Uterus (tissue), 4 donors: ENCODE data around the gene MACO1. TPM values are rescaled to one million over a fixed set of nuclear protein-coding genes. Genes with fewer than 3 reads are reported as not detected.

Experiments
- DNase-seq, 2 donors: peaks; one replicate each; pipeline ENCODE4 v3.0.0-alpha.2; 2019 to 2020
- H3K27ac ChIP-seq, 2 donors: fragments of 200-600 bp; sonication (generic); 1 replicate in 1 of 2; 2 replicates in 1 of 2; pipeline ENCODE4 v1.5.1; 2016 to 2018
- H3K27me3 ChIP-seq, 2 donors: fragments of 200-600 bp; sonication (generic); one replicate each; pipeline ENCODE4 v1.5.1; 2018 to 2019; ENCODE audit warnings: control low read depth in 1 of 2
- H3K36me3 ChIP-seq, 2 donors: fragments of 200-600 bp; sonication (generic); one replicate each; pipeline ENCODE4 v1.5.1; 2019; ENCODE audit warnings: control low read depth in 1 of 2
- H3K4me1 ChIP-seq, 2 donors: fragments of 200-600 bp; sonication (generic); one replicate each; pipeline ENCODE4 v1.5.1; 2018 to 2019; ENCODE audit warnings: control low read depth in 1 of 2
- H3K4me3 ChIP-seq, 2 donors: fragments of 200-600 bp; sonication (generic); 1 replicate in 1 of 2; 2 replicates in 1 of 2; pipeline ENCODE4 v1.5.1; 2018 to 2019; ENCODE audit warnings: mild to moderate bottlenecking in 1 of 2
- H3K9me3 ChIP-seq, 2 donors: fragments of 200-600 bp; sonication (generic); one replicate each; pipeline ENCODE4 v1.5.1; 2019; ENCODE audit warnings: control low read depth in 1 of 2
- CTCF ChIP-seq, 4 experiments: fragments of 200-600 bp in 2 of 4; fragments of 450-650 bp in 2 of 4; sonication (generic) in 2 of 4; IDR thresholded peaks; one replicate each; pipeline ENCODE4 v1.5.1; 2016 to 2019; ENCODE audit warnings: antibody characterized with exemption in 4 of 4, mild to moderate bottlenecking in 2 of 4, moderate library complexity in 1 of 4
- POLR2A ChIP-seq, 2 donors: fragments of 450-650 bp; IDR thresholded peaks; one replicate each; pipeline ENCODE4 v1.6.1; 2016; ENCODE audit warnings: antibody characterized with exemption in 2 of 2, mild to moderate bottlenecking in 1 of 2, moderate library complexity in 1 of 2
- intact Hi-C: fragments of 100-400 bp; cut with DNase I; formaldehyde crosslinking; loops from one replicate; pipeline ENCODE4 v1.15.1; 2023; ENCODE audit warnings: low total_unique reads
- total RNA-seq, 4 donors: library from RNA; depleted of rRNA in 3 of 4; stranded (reverse); fragments of >200 nt in 3 of 4; gene quantifications; one replicate each; pipeline versions ENCODE4 v1.1.0 to v1.2.4, GENCODE V29; 2014 to 2023
- donor health status: DM: yes; HTN: yes; CAD: no.

MACO1 gene
- total RNA-seq, 4 donors from 2014 or later, result 15.4 to 26.8 (median 20.2) TPM

GRCh38 chr1:25425098-25426085, 5.3 kb upstream of the MACO1 start:
- Histone ChIP-seq H3K4me1 (no peaks in the 10 kb centered on the region), H3K36me3 (no peaks in the 10 kb centered on the region), H3K4me3 (no peak overlapping the region), H3K27ac (no peak overlapping the region), H3K9me3 (no peaks in the 10 kb centered on the region), H3K27me3 (no peaks in the 10 kb centered on the region)
- DNase-seq, result no peak
- TF ChIP-seq POLR2A (IDR thresholded peaks at IDR 0.05) (no peak), CTCF (IDR thresholded peaks at IDR 0.05) (no peak)
- intact Hi-C loops, result no loop called here

DNA sequence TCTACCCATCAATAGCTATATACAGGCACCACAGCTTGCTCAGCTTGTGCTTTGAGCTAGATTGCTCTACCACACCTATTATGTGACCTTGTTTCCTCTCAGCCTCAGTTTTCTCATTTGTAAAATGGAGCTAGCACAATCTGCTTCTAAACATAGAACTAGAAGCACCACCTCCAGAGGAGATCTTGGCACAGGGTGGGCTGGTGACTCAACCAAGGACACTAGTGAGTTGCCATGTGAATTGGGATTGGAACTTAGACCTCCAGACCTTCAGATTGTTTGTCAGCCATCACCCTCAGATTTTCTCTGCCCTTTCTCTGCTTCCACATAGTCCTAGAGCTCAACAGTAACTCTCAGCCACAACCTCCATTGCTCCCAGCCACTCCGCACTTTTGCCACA, 3.0 kb upstream of the MACO1 start:
- H3K36me3 ChIP-seq, result no peaks in the 10 kb centered on the region
- no peak for DNase-seq
- H3K27me3 ChIP-seq, result no peaks in the 10 kb centered on the region
- H3K9me3 ChIP-seq, result no peaks in the 10 kb centered on the region
- no peak overlapping the region for H3K4me3 ChIP-seq
- H3K4me1 ChIP-seq, result no peaks in the 10 kb centered on the region
- intact Hi-C loops, result no loop called here
- H3K27ac ChIP-seq, result no peak overlapping the region
- TF ChIP-seq POLR2A (IDR thresholded peaks at IDR 0.05) (no peak), CTCF (IDR thresholded peaks at IDR 0.05) (no peak)

DNA sequence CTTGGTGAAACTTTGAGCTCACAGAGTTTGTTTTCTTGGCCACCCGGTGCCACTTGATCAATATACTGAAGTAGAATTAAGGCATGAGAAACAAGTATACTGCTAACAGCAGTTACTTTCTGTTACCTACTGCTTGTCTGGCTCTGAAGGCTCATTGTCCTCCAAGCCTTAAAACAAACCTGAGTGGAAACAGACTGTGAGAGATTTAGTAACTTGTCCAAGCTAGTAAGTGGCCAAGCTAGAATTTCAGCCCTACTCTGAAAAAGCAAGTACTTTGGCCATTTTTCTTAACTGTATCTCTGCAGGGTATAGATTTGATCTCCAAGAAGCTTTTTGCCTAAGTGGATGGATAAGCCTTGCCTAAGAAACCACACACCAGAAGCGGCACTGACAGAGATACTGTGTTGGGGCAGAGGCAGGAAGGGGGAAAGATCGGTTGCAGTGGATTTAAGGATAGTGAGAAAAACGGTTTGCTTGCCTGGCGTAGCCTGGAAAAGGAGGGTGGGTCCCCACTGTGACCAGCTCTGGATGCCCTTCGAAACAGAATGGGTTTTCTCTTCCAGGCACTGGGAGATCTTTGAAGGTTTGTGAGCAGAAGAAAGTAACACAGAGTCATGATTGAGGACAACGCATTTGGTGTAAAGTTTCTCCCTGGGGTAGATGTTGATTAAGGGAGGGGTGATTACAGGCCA, 2.1 kb upstream of the MACO1 start:
- H3K36me3 ChIP-seq, result no peaks in the 10 kb centered on the region
- DNase-seq, result no peak
- no peaks in the 10 kb centered on the region for H3K9me3 ChIP-seq
- H3K4me1 ChIP-seq, result no peaks in the 10 kb centered on the region
- TF ChIP-seq POLR2A (IDR thresholded peaks at IDR 0.05) (no peak), CTCF (IDR thresholded peaks at IDR 0.05) (no peak)
- H3K27me3 ChIP-seq, result no peaks in the 10 kb centered on the region
- intact Hi-C loops, result no loop called here
- no peak overlapping the region for H3K27ac ChIP-seq
- H3K4me3 ChIP-seq, result no peak overlapping the region

- peak; percentile 35 to 36 for DNase-seq
- H3K27ac ChIP-seq, result peak overlapping the region; percentile 90 to 96
- intact Hi-C loops, result no loop called here
- no peaks in the 10 kb centered on the region for H3K36me3 ChIP-seq
- H3K27me3 ChIP-seq, result no peaks in the 10 kb centered on the region
- peak overlapping the region; percentile 77 to 99 for H3K4me3 ChIP-seq
- TF ChIP-seq CTCF (IDR thresholded peaks at IDR 0.05) (no peak), POLR2A (IDR thresholded peaks at IDR 0.05) (peak in 1 of 2 donors; percentile 39)
- H3K4me1 ChIP-seq, result peaks cover 0 to 4% of the 10 kb centered on the region in 2 donors
- no peaks in the 10 kb centered on the region for H3K9me3 ChIP-seq
Observed at GRCh38 chr1:25430967-25431881, 527 bp downstream of the MACO1 start.
